ENCODE results near the gene ATP1A1.

- TF ChIP-seq CTCF (IDR thresholded peaks at IDR 0.05): no peak
- no peak for TF ChIP-seq POLR2A (IDR thresholded peaks at IDR 0.05)
- no peak for TF ChIP-seq POLR2AphosphoS5 (IDR thresholded peaks at IDR 0.05)
These were observed 1.3 kb upstream of the ATP1A1 start for GRCh38 chr1:116371752-116372151.

Data from gastroesophageal sphincter (tissue), 3 donors.